Fibroblast of lung (primary cell): Measurements from ENCODE around the gene LPP. TPM values are rescaled to one million over a fixed set of nuclear protein-coding genes. Genes with fewer than 3 reads are reported as not detected.
A peak's percentile ranks its signal among the peaks of the same experiment; 100 is the strongest.

Experiments
- DNase-seq, 2 donors: peaks; one replicate each; pipeline versions ENCODE4 v3.0.0 to v3.0.0-alpha.2; 2010; ENCODE audit warnings: low read depth in 2 of 2
- H2AFZ ChIP-seq: 2 replicates; pipeline ENCODE4 v1.5.1; 2012; ENCODE audit warnings: low read length, control low read depth, inconsistent platforms
- H3K27ac ChIP-seq: 2 replicates; pipeline ENCODE4 v1.5.1; 2011; ENCODE audit warnings: low read length, control low read depth; ENCODE audit not compliant: insufficient read depth
- H3K27me3 ChIP-seq: 2 replicates; pipeline ENCODE4 v1.5.1; 2011; ENCODE audit warnings: mild to moderate bottlenecking, low read length; ENCODE audit not compliant: control insufficient read depth, insufficient read depth
- H3K36me3 ChIP-seq: 2 replicates; pipeline ENCODE4 v1.5.1; 2011; ENCODE audit warnings: low read length; ENCODE audit not compliant: control insufficient read depth, insufficient read depth
- H3K4me1 ChIP-seq: 2 replicates; pipeline ENCODE4 v1.5.1; 2011; ENCODE audit warnings: low read length; ENCODE audit not compliant: control insufficient read depth, insufficient read depth; ENCODE audit errors: extremely low read depth
- H3K4me2 ChIP-seq: 2 replicates; pipeline ENCODE4 v1.5.1; 2011; ENCODE audit warnings: low read length, control low read depth; ENCODE audit not compliant: insufficient read depth; ENCODE audit errors: extremely low read depth
- H3K4me3 ChIP-seq, 4 experiments: fragments of 200-600 bp in 1 of 4; sonication (generic) in 1 of 4; replicated peaks in 1 of 4; 2 replicates each; pipeline ENCODE4 v1.5.1; 2011 to 2016; ENCODE audit warnings: low read length in 4 of 4, low read depth in 3 of 4, mild to moderate bottlenecking in 3 of 4, control low read depth in 2 of 4, inconsistent platforms in 1 of 4, mixed read lengths in 1 of 4; ENCODE audit not compliant: insufficient read depth in 1 of 4; ENCODE audit errors: control extremely low read depth in 1 of 4
- H3K79me2 ChIP-seq: 2 replicates; pipeline ENCODE4 v1.5.1; 2012; ENCODE audit warnings: mild to moderate bottlenecking, low read length, inconsistent platforms; ENCODE audit not compliant: control insufficient read depth, insufficient read depth
- H3K9ac ChIP-seq: 2 replicates; pipeline ENCODE4 v1.5.1; 2011; ENCODE audit warnings: mild to moderate bottlenecking, low read length, control low read depth; ENCODE audit not compliant: insufficient read depth
- H3K9me3 ChIP-seq: 2 replicates; pipeline ENCODE4 v1.5.1; 2012; ENCODE audit warnings: low read depth, low read length; ENCODE audit not compliant: control insufficient read depth, insufficient read depth
- H4K20me1 ChIP-seq: 2 replicates; pipeline ENCODE4 v1.5.1; 2011; ENCODE audit warnings: low read length; ENCODE audit not compliant: control insufficient read depth, insufficient read depth; ENCODE audit errors: extremely low read depth
- CTCF ChIP-seq, 2 donors: IDR thresholded peaks in 1 of 2; conservative IDR thresholded peaks in 1 of 2; 1 replicate in 1 of 2; 2 replicates in 1 of 2; pipeline ENCODE4 v1.5.1; 2011 to 2012; ENCODE audit warnings: low read length in 2 of 2, control low read depth in 1 of 2, inconsistent platforms in 1 of 2, low read depth in 1 of 2, mild to moderate bottlenecking in 1 of 2
- EZH2 ChIP-seq: IDR thresholded peaks from 2 replicates; pipeline ENCODE4 v1.5.1; 2012; ENCODE audit warnings: low read length, control low read depth, mild to moderate bottlenecking; ENCODE audit errors: missing control alignments
- polyA plus RNA-seq, 2 donors: library from polyadenylated mRNA; depleted of rRNA in 1 of 2; stranded (reverse) in 1 of 2; unstranded in 1 of 2; fragments of >200 nt; gene quantifications; 2 replicates each; pipeline ENCODE4 v1.2.1, GENCODE V29; 2011 to 2012; ENCODE audit warnings: missing spikeins in 1 of 2
- total RNA-seq: library from RNA; depleted of rRNA; stranded (reverse); fragments of >200 nt; gene quantifications from 2 replicates; pipeline ENCODE4 v1.2.1, GENCODE V29; 2014

LPP gene
- total and polyA plus RNA-seq, 2 donors (not counting 1 experiment from before 2014, with no cell fraction given) = 69.0 to 124 TPM

GRCh38 chr3:188205992-188206416 lies 52.0 kb downstream of the LPP start:
- no peaks in the 10 kb centered on the region for H3K27me3 ChIP-seq
- no peak overlapping the region for H3K9ac ChIP-seq
- no peak overlapping the region for H2AFZ ChIP-seq
- peaks cover 58% of the 10 kb centered on the region for H3K79me2 ChIP-seq
- no peak for DNase-seq
- no peaks in the 10 kb centered on the region for H3K9me3 ChIP-seq
- H3K27ac ChIP-seq = no peak overlapping the region
- TF ChIP-seq EZH2 (no peak), CTCF (conservative IDR thresholded peaks at IDR 0.05 in 1 of 2, IDR thresholded peaks at IDR 0.05 in 1 of 2; ENCODE audit: low read depth in 1 of 2, low read length in 2 of 2) (peak in 1 of 2 donors; percentile 6)
- no peak overlapping the region for H3K4me3 ChIP-seq
- peaks cover 17% of the 10 kb centered on the region for H3K4me1 ChIP-seq
- H4K20me1 ChIP-seq = no peaks in the 10 kb centered on the region
- no peaks in the 10 kb centered on the region for H3K36me3 ChIP-seq
- no peak overlapping the region for H3K4me2 ChIP-seq

GRCh38 chr3:188206787-188207186 lies 52.8 kb downstream of the LPP start:
- Histone ChIP-seq H3K36me3 (no peaks in the 10 kb centered on the region), H2AFZ (no peak overlapping the region), H3K79me2 (peaks cover 55% of the 10 kb centered on the region), H3K27ac (no peak overlapping the region), H3K4me2 (no peak overlapping the region), H3K4me1 (peaks cover 22% of the 10 kb centered on the region), H3K9me3 (no peaks in the 10 kb centered on the region), H3K9ac (no peak overlapping the region), H4K20me1 (no peaks in the 10 kb centered on the region), H3K27me3 (no peaks in the 10 kb centered on the region), H3K4me3 (no peak overlapping the region)
- DNase-seq = no peak
- TF ChIP-seq CTCF (conservative IDR thresholded peaks at IDR 0.05 in 1 of 2, IDR thresholded peaks at IDR 0.05 in 1 of 2; ENCODE audit: low read depth in 1 of 2, low read length in 2 of 2) (no peak), EZH2 (no peak)

GRCh38 chr3:188207941-188208515 lies 54.1 kb downstream of the LPP start:
- peaks cover 56% of the 10 kb centered on the region for H3K79me2 ChIP-seq
- no peaks in the 10 kb centered on the region for H3K9me3 ChIP-seq
- peak overlapping the region; percentile 48 for H3K9ac ChIP-seq
- no peak overlapping the region for H3K4me3 ChIP-seq
- no peaks in the 10 kb centered on the region for H3K27me3 ChIP-seq
- TF ChIP-seq EZH2 (no peak), CTCF (conservative IDR thresholded peaks at IDR 0.05 in 1 of 2, IDR thresholded peaks at IDR 0.05 in 1 of 2; ENCODE audit: low read depth in 1 of 2, low read length in 2 of 2) (no peak)
- H4K20me1 ChIP-seq = no peaks in the 10 kb centered on the region
- peak overlapping the region; percentile 41 for H3K4me2 ChIP-seq
- DNase-seq = peak in 1 of 2 donors; percentile 51
- H3K27ac ChIP-seq = peak overlapping the region; percentile 80
- no peak overlapping the region for H2AFZ ChIP-seq
- H3K4me1 ChIP-seq = peaks cover 26% of the 10 kb centered on the region
- no peaks in the 10 kb centered on the region for H3K36me3 ChIP-seq
